ENCODE results near the gene SEC23B.
"Not testable (repeated sequence)": the region's sequence is repeated elsewhere in the genome, so short reads cannot be mapped to it uniquely, and the experiment has no call there.

The SEC23B gene

GRCh38 chr20:18523066-18523465 is 15.3 kb downstream of the SEC23B start:
- no peak for DNase-seq (ENCODE audit: extremely low read depth in 1 of 2, low read depth in 1 of 2)

- no peak for DNase-seq (ENCODE audit: extremely low read depth in 1 of 2, low read depth in 1 of 2)
These were observed 16.9 kb downstream of the SEC23B start for GRCh38 chr20:18524646-18525045.

- not testable (repeated sequence) for DNase-seq (ENCODE audit: extremely low read depth in 1 of 2, low read depth in 1 of 2)
These were observed 19.0 kb downstream of the SEC23B start for GRCh38 chr20:18526761-18527160.

GRCh38 chr20:18527339-18527738 is 19.6 kb downstream of the SEC23B start:
- DNase-seq (ENCODE audit: extremely low read depth in 1 of 2, low read depth in 1 of 2) = no peak

- no peak for DNase-seq (ENCODE audit: extremely low read depth in 1 of 2, low read depth in 1 of 2)
These were observed 20.1 kb downstream of the SEC23B start for GRCh38 chr20:18527836-18528235.

- no peak for DNase-seq (ENCODE audit: extremely low read depth in 1 of 2, low read depth in 1 of 2)
These were observed 21.3 kb downstream of the SEC23B start for GRCh38 chr20:18529041-18529440.

- no peak for DNase-seq (ENCODE audit: extremely low read depth in 1 of 2, low read depth in 1 of 2)
These were observed 24.9 kb downstream of the SEC23B start for GRCh38 chr20:18532626-18533025.

- no peak for DNase-seq (ENCODE audit: extremely low read depth in 1 of 2, low read depth in 1 of 2)
These were observed 25.8 kb downstream of the SEC23B start for GRCh38 chr20:18533491-18533890.

GRCh38 chr20:18533978-18534644 is 26.4 kb downstream of the SEC23B start:
- DNase-seq (ENCODE audit: extremely low read depth in 1 of 2, low read depth in 1 of 2) = no peak

- DNase-seq (ENCODE audit: extremely low read depth in 1 of 2, low read depth in 1 of 2) = no peak
These were observed 29.9 kb downstream of the SEC23B start for GRCh38 chr20:18537651-18538050.

GRCh38 chr20:18541741-18542140 is 34.0 kb downstream of the SEC23B start:
- DNase-seq (ENCODE audit: extremely low read depth in 1 of 2, low read depth in 1 of 2) = no peak

- no peak for DNase-seq (ENCODE audit: extremely low read depth in 1 of 2, low read depth in 1 of 2)
These were observed 35.5 kb downstream of the SEC23B start for GRCh38 chr20:18543216-18543615.

- DNase-seq (ENCODE audit: extremely low read depth in 1 of 2, low read depth in 1 of 2) = no peak
These were observed 36.2 kb downstream of the SEC23B start for GRCh38 chr20:18543932-18544331.

GRCh38 chr20:18545566-18545965 is 37.8 kb downstream of the SEC23B start:
- no peak for DNase-seq (ENCODE audit: extremely low read depth in 1 of 2, low read depth in 1 of 2)

- no peak for DNase-seq (ENCODE audit: extremely low read depth in 1 of 2, low read depth in 1 of 2)
These were observed 40.7 kb downstream of the SEC23B start for GRCh38 chr20:18548465-18548864.

GRCh38 chr20:18553746-18554145 is 46.0 kb downstream of the SEC23B start:
- no peak for DNase-seq (ENCODE audit: extremely low read depth in 1 of 2, low read depth in 1 of 2)

GRCh38 chr20:18566892-18567738 is 59.4 kb downstream of the SEC23B start, which contains the start of gene SMIM26:
Gene SMIM26 (plus strand): TSS chr20:18567432. CDS start chr20:18567479, 47 bp downstream.
- DNase-seq (ENCODE audit: extremely low read depth in 1 of 2, low read depth in 1 of 2) = peak; percentile 85 to 93

GRCh38 chr20:18567739-18568091 is 60.0 kb downstream of the SEC23B start:
- no peak for DNase-seq (ENCODE audit: extremely low read depth in 1 of 2, low read depth in 1 of 2)

- no peak for DNase-seq (ENCODE audit: extremely low read depth in 1 of 2, low read depth in 1 of 2)
These were observed 63.3 kb downstream of the SEC23B start for GRCh38 chr20:18571009-18571408.

- DNase-seq (ENCODE audit: extremely low read depth in 1 of 2, low read depth in 1 of 2) = no peak
These were observed 63.8 kb downstream of the SEC23B start for GRCh38 chr20:18571578-18571977.

- DNase-seq (ENCODE audit: extremely low read depth in 1 of 2, low read depth in 1 of 2) = no peak
These were observed 70.2 kb downstream of the SEC23B start for GRCh38 chr20:18577942-18578341.

- no peak for DNase-seq (ENCODE audit: extremely low read depth in 1 of 2, low read depth in 1 of 2)
These were observed 70.8 kb downstream of the SEC23B start for GRCh38 chr20:18578581-18578980.
